ENCODE measurements around the gene MLXIP. TPM values are rescaled to one million over a fixed set of nuclear protein-coding genes. Genes with fewer than 3 reads are reported as not detected.

MLXIP gene
- total RNA-seq, 1 experiment from 2014 or later = 7.1 TPM

DNA sequence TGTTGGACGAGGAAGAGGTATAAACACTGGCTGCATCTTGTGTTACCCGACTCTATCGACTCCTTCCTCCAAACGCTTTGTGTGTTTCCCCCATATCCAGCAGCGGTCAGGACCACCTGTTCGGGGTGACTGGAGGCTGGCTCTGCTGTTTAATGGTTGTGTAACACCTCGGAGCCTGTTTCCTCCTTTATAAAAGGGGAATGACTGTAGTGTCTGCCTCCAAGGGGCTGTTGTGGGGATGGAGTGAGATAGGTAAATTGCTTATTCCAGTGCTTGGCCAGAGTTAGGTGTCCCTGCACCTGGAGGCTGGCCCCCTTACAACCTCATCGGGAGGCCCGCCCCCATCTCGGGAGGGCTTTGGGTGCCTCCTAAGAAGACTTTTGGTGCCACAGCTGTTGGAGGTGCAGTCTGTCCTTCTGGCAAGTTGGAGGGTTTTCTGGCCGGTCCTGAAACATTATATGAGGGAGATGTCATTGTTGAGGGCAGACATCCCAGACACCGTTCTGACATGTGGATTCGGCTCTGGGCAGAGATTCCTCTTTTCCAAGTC lies 1.1 kb downstream of the MLXIP start:
- peak; percentile 23 for DNase-seq (ENCODE audit: low read depth)

DNA sequence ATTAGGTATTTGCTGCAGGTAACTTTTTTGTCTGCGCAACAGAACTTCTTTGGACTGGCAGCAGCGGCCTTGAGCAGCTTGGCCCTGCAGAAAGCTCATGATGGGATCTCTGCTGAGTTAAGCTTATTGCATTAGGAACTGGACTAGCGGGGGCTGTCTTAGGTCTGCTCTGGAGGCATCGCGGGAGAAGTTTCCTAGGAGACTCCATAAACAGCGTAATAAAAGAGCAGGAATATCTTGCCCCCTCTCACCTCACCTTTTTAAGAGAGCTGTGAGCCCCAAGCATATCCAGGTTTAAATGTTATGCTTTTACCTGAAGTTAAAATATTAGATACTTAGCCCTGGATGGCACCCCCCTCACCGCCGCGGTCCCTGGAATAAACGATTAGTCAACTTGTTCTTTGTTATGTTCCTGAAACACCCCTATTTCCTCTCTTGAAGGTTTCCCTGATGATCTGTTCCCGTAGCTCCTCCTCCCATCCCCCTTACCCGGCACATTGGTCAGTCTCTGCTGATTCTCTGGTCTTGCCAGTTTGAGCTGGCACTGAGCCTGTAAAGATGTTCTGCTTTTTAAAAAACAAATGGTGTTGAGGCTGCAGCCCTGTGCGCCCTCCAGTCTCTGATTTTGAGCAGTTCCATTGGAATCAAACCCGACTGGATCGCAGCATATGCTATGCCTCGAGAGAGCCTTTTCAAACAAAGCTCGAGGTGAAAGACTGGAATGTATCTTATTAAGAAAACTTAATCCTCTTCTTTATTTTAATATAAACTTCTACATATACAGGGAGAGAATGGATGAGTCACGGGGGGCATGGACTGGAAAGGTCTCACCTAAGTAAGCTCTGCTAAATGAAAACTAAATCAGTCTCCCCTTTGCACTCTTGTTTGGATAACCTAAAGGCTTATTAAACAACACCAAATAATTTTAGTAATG lies 1.9 kb downstream of the MLXIP start:
- peak; percentile 85 for DNase-seq (ENCODE audit: low read depth)

DNA sequence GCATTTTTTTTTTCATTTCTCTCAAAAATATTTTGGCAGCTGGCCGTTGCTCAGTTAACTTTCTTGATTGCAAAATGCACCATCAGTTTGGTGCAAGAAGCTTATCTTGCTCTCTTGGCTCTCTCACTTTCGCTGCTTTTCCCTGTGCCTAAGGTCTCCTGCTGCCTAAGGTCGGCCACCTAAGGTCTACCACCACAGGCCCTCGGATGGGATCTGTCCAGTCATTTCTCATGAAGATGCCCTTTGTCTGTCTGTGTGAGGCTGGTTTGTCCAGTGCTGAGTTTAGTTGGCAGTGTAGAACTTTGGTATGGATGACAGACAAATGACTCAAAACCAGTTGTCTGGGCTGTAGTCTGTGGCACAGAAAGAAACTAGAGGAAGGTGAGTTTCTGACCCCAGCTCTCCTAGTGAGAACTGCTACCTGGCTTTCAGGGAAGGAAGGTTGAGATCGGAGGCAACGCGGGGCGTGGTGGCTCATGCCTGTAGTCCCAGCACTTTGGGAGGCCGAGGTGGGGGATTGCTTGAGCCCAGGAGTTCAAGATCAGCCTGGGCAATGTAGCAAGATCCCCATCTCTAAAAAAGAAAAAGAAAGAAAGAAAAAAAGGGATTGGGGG lies 2.6 kb downstream of the MLXIP start:
- DNase-seq (ENCODE audit: low read depth) = peak; percentile 34

DNA sequence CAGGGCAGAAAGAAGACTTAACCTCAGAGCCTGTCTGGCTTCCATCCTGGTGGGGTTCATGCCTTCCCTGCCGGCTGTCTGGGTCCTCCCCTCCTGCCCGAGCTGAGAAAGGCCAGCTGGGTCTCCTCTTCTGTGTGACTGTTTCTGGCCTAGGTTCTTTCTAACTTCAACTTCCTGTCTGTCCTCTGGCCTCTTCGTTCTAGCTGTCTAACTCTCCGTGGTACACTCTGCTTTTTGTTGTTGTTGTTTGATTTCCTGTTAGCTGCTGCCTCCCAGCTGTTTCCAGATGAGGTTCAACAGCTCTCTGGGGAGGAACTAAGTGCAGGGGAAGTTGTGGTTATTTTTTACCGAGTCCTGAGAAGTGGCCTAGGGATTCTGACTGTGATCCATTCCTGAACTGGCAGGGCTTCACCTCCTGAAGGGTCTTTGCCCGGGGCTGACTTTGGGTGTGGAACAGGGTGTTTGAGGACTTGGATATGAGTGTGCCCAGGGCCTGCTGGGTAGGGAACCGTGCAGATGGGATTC lies 3.2 kb downstream of the MLXIP start:
- peak; percentile 43 for DNase-seq (ENCODE audit: low read depth)

DNA sequence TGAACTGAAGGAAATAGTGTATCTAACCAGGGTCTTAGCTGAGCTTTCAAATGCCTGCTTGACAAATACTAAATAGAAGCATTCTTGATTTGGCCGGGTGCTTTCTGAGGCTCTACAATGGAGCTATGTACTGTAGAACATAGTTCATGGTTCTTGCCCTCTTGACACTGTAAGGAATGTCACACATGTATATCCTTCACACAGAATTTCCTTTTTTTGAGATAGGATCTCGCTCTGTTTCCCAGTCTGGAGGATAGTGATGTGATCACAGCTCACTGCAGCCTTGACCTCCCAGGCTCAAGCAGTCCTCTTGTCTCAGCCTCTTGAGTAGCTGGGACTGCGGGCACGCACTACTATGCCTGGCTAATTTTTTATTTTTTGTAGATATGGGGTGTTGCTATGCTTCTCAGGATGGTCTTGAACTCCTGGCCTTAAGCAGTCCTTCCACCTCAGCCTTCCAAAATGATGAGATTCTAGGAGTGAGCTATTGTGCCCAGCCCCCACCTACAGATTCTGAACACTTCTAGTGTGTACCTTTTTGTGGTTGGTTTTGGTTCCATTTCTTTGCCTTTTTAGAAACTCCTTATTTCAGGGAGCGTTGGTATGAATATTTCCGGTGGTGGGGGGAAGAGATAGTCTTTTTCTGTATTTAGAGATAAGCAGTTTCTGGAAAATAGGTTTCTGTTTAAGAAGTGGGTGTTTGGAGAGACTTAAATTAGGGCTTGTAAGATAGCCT lies 4.2 kb downstream of the MLXIP start:
- DNase-seq (ENCODE audit: low read depth) = no peak

DNA sequence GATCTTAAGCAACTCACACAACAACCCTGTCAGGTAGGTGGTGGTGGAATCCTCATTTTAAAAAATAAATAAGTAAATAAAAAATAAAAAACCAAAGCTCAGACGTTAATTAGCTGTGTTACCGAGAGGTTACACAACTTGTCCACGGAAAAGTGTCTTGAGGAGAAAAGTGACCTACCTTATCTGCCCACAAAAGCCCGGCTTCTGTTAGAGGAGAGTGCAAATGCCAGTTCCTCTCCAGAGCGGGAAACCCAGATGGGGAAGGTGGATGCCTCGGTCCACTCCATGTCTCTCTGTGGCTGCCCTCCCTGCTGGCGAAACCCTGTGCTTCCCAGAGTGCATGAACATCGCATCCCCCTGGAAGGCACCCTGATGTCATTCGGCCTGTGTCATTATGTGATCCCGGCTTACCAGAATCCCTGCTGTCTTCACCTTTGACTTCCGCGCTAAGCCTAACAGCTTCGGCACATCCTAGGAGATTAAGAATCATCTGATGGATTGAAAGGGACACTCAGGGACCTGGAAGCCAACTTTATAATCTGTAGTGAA lies 6.4 kb downstream of the MLXIP start:
- DNase-seq (ENCODE audit: low read depth) = no peak

DNA sequence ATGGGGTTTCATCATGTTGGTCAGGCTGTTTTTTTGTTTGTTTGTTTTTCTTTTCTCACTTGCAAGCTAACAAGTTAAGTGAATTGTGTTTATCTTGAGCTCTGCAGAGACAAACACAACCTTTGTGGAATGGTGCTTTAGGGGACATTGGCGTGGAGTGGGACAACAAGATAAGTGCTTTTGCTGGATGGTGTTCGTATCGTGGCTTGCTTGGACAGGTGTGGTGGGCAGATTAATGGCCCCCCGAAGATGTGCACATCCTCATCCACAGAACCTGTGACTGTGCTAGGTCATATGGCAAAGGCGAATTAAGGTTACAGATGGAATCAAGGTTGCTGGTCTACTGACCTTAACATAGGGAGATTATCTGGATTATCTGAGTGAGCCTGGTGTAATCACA lies 7.0 kb downstream of the MLXIP start:
- no peak for DNase-seq (ENCODE audit: low read depth)

DNA sequence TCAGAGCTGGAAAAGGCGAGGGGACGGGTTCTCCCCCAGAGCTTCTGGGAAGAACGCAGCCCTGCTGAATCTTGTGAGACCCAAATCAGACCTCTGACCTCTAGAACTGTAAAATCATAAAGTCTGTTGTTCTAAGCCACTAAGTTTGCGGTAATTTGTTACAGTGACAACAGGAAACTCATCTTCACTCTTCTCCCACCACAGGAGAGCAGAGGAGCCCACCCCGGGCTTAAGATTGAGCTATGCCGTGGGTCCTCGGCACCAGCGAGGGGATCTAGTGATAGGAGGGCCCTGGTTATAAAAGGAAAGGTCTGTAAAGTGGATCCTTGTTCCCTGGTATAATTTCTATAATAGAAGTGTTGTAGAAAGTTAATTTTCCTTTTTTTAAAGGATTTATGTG lies 7.6 kb downstream of the MLXIP start:
- no peak for DNase-seq (ENCODE audit: low read depth)

DNA sequence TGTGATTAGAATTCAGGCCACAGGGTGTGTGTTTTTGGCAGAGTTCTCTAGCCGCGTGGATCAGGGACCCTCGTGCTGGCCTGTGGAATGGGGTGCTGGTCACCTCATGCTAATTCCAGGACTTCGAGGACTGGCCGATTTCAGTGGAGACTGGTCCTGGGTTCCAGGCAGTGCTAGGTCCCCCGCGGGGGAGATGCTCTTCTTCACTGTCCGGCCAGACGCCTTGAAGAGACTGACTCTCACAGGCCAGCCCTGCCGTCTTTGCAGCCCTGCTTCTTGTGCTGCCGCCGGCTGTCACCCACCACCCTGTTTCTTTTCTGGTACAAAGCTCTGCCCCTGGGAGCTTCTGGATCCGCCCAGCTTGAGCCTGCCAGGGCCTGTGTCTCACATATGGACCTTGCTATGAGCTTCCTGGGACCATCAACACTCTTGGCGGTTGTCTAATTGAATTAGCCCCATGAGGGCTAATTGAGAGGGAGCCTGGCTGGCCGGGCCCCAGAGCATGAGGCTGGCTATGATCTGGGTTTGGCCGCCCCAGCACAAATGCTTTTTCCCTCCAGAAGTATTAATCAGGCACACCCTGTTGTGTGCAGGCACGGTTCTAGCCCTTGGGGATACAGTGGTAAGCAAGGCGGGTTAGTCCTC lies 8.2 kb downstream of the MLXIP start:
- DNase-seq (ENCODE audit: low read depth) = no peak

DNA sequence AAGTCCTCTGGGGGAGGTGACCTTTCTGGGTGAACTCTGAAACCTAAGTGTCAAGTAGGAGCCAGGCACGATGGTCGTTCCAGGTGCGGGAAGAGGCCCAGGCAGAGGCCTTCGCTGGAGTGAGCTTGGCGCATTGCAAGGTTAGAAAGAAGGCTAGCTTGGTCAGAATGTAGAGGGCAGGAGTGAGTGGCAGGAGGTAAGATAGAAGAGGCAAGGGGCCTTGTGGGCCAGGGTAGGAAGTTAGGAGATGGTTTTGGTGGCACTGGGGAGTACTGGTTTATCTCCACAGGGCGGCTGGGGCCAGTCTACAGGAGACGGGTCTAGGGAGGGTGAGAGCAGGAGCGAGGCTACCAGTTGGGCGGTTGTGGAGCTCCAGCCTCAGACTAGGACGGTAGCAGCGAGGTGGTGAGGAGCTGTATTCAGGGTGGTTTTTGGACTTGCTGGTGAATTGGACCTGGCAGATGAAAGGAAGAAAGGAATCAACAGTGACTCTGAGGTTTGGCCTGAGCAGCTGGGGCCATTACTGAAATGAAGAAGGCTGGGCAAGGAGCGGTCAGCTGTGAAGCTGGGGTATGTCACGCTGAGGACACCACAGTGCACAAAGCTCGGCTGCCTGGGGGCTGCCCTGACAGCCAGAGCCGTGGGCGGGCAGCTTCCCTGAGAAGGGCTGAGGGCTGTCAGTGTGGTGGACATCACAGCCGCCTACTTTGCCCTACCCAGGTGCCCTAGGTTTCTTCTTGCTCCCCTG lies 9.0 kb downstream of the MLXIP start:
- DNase-seq (ENCODE audit: low read depth) = no peak

DNA sequence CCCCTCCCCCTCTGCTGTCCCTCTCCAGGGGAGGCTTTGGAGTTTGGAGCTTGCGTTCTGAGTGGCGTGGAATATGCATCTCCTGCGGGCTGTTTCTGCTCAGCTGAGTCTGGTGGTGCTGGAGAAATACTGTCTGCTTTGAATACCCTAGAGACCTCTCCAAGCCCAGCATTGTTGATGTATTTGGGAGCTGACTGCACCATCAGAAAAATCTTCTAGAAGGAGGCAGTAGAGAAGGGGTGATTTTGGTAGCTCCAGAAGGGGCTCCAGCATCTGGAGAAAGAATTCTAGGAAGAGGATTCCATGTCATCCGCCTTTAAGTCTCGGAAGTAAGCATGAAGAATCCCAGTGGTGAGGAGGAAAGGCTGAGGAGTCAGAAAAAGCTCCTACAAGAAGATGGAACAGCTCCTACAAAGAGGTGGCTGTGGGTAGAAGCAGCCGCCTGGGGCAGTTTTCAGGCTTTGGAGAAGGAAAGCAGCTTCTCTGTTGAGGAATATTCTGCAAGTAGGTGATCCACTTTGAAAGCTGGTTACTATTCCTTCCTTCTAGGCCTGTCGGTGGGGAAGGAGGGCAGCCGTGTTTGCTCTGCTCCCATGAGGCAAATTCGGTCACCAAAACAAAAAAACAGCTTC lies 9.7 kb downstream of the MLXIP start:
- DNase-seq (ENCODE audit: low read depth) = no peak

DNA sequence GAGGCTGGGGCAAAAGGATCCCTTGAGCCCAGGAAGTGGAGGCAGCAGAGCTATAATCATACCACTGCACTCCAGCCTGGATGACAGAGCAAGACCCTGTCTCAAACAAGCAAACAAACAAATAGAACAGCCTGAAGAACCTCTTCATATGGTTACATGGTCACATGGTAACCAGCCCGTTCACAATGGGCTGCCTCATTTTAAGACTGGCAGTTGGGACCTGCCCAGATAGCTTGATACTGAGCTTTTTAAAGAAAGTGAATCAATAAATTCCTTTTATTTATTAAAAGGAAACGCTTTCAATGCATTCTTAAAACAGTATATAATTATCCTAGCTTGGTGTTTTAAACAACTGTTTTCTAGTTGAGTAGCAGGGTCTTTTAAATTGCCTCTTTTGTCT lies 10.5 kb downstream of the MLXIP start:
- DNase-seq (ENCODE audit: low read depth) = no peak

DNA sequence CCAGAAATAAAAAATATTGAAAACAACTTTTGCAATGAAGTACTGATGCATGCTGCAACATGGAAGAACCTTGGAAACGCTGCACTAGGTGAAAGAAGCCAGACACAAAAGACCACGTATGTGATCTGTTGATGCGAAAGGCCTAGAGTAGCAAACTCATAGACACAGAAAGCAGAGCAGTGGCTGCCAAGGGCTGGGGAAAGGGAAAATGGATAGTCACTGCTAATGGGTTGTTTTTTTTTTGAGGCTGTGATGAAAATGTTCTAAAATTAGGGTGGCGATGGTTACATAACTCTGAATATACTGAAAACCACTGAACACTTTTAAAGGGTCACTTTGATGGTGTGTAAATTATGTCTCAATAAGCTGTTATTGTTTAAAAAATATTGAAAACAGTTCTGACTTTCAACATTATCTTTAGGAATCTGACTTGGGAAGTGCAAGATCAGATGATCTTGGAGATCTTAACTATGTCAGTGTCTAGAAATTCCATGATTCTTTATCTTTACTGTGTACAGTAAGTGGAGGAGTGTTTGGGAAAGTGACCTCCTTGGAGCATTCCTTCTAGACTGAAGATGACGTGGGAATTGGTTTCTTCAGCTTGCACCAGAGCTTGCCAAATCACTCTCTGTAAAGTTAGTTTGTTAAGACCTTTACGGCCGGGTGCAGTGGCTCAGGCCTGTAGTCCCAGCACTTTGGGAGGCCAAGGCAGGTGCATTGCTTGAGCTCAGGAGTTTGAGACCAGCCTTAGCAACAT lies 12.4 kb downstream of the MLXIP start:
- peak; percentile 39 for DNase-seq (ENCODE audit: low read depth)

DNA sequence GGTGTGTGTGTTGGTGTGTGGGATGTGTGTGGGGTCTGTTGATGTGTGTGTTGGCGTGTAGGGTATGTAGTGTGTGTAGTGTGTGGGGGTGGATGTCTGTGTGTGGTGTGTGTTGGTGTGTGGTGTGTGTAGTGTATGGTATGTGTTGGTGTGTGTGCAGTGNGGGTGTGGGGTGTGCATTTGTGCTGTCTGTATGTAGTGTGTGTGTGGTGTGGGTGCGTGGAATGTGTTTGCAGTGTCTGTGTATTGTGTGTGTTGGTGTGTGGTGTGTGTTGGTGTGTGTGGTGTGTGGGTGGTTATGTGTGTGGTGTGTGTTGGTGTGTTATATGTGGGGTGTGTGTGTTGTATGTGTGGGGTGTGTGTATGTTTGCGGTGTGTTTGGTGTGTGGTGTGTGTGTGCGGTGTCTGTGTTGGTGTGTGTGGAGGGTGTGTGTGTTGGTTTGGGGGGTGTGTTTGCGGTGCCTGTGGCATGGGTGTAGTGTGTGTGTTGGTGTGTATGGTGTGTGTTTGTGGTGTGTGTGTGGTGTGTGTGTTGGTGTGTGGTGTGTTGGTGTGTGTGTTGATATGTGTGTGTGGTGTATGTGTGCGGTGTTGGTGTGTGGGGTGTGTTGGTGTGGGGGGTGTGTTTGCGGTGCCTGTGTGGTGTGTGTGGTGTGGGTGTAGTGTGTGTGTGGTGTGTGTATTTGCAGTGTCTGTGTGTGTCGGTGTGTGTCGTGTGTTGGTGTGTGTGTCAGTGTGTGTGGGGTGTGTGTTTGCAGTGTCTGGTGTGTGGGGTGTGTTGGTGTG lies 14.7 kb downstream of the MLXIP start:
- DNase-seq (ENCODE audit: low read depth) = no peak

DNA sequence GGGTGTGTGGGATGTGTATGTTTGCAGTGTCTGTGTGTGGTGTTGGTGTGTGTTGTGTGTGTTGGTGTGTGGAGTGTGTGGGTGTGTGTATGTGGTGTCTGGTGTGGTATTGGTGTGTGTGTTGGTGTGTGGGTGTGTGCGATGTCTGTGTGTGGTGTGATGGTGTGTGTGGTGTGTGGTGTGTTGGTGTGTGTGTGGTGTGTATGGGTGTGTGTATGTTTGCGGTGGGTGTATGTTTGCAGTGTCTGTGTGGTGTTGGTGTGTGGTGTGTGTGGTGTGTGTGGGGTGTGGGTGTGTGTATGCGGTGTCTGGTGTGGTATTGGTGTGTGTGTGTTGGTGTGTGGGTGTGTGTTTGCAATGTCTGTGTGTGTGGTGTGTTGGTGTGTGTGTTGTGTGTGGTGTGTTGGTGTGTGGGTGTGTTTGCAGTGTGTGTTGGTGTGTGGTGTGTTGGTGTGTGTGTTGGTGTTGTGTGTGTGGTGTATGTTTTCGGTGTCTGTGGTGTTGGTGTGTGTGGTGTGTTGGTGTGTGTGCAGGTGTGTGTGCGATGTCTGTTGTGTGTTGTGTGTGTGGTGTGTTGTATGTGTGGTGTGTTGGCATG lies 15.7 kb downstream of the MLXIP start:
- no peak for DNase-seq (ENCODE audit: low read depth)

DNA sequence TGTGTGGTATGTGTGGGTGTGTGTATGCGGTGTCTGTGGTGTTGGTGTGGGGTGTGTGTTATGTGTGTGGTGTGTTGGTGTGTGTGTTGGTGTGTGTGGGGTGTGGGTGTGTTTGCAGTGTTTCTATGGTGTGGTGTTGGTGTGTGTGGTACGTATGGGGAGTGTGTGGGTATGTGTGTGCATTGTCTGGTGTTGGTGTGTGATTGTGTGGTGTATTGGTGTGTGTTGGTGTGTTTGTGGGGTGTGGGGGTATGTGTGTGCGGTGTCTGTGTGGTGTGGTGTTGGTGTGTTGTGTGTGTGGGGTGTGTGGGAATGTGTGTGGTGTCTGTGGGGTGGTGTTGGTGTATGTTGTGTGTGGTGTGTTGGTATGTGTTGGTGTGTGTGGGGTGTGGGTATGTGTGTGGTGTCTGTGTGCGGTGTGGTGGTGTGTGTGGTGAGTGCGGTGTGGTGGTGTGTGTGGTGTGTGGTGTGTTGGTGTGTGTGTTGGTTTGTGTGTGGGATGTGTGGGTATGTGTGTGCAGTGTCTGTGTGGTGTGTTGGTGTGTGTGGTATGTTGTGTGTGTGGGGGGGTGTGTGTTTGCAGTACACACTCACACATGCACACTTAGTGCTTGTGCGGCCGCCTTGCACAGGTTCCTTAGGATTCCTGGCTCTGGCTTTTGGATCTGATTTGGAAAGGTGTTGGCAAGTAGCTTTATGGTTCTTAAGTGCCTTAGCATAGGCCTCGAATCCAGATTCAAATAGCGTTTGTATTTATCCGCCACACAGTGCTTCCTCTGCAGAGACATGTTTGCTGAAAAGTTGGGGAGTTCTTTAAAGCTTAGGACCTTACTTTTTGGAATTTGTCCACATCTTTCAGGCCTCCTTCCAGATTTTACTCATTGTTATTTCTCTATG lies 16.4 kb downstream of the MLXIP start:
- DNase-seq (ENCODE audit: low read depth) = no peak

DNA sequence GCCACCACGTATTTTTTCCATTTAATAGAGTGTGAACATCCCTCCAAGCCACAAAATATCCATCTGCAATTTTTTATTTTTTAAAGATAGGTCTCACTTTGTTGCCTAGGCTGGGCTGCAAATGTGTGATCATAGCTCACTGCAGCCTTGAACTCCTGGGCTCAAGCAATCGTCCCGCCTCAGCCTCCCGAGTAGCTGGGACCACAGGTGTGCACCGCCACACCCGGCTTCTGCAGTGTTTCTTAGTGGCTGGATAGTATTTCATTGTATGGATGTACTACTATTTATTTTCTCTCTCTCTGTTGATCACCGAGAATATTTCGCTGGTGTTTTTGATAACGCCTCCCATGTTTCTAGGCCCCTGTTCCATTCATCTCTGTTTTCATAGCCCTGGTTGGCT lies 17.5 kb downstream of the MLXIP start:
- no peak for DNase-seq (ENCODE audit: low read depth)

All from Daoy (cell line).